CD4-positive, alpha-beta T cell treated with Interleukin-4 for 1 hour (primary cell): ENCODE results near the gene RTN4RL1.

Source experiments
- DNase-seq, 2 donors: peaks; one replicate each; pipeline ENCODE4 v3.0.0-alpha.2; 2020 to 2022

RTN4RL1 gene

GRCh38 chr17:2043785-2044184 is 18.7 kb upstream of the RTN4RL1 start:
- no peak for DNase-seq

- DNase-seq: no peak
Observed at GRCh38 chr17:2042933-2043332, 17.8 kb upstream of the RTN4RL1 start.

- no peak for DNase-seq
Observed at GRCh38 chr17:2042390-2042847, 17.3 kb upstream of the RTN4RL1 start.

GRCh38 chr17:2041561-2042389 is 16.6 kb upstream of the RTN4RL1 start, which contains the start of gene OVCA2:
Gene OVCA2, plus strand, starts transcription at chr17:2042022. Its CDS starts 26 bp downstream, at chr17:2042048.
- peak; percentile 96 to 97 for DNase-seq

GRCh38 chr17:2040942-2041560 is 15.9 kb upstream of the RTN4RL1 start:
- no peak for DNase-seq

- no peak for DNase-seq
Observed at GRCh38 chr17:2040219-2040827, 15.2 kb upstream of the RTN4RL1 start.

GRCh38 chr17:2037155-2037554 is 12.0 kb upstream of the RTN4RL1 start:
- DNase-seq: no peak

- no peak for DNase-seq
Observed at GRCh38 chr17:2035541-2036488, 10.7 kb upstream of the RTN4RL1 start.

GRCh38 chr17:2034806-2035540 is 9.8 kb upstream of the RTN4RL1 start:
- no peak for DNase-seq

GRCh38 chr17:2034157-2034556 is 9.0 kb upstream of the RTN4RL1 start:
- DNase-seq: no peak

- DNase-seq: no peak
Observed at GRCh38 chr17:2033153-2033552, 8.0 kb upstream of the RTN4RL1 start.

GRCh38 chr17:2030779-2031163 is 5.6 kb upstream of the RTN4RL1 start:
- DNase-seq: no peak

GRCh38 chr17:2029911-2030778 is 5.0 kb upstream of the RTN4RL1 start, which contains the start of gene DPH1:
Gene DPH1, plus strand, starts transcription at chr17:2030153. Its CDS starts 17 bp downstream, at chr17:2030170.
- DNase-seq: peak; percentile 86 to 88

- no peak for DNase-seq
Observed at GRCh38 chr17:2028737-2029136, 3.6 kb upstream of the RTN4RL1 start.

- DNase-seq: no peak
Observed at GRCh38 chr17:2028234-2028614, 3.1 kb upstream of the RTN4RL1 start.

- DNase-seq: no peak
Observed at GRCh38 chr17:2027528-2028233, 2.5 kb upstream of the RTN4RL1 start.

- peak in 1 of 2 donors; percentile 23 for DNase-seq
Observed at GRCh38 chr17:2025622-2026309, 632 bp upstream of the RTN4RL1 start.

GRCh38 chr17:2024572-2025219 is 438 bp downstream of the RTN4RL1 start:
- DNase-seq: no peak
